ENCODE results near the gene CD27.
A peak's percentile ranks its signal among the peaks of the same experiment; 100 is the strongest.
"Not testable (repeated sequence)": the region's sequence is repeated elsewhere in the genome, so short reads cannot be mapped to it uniquely, and the experiment has no call there.

CD27 gene

GRCh38 chr12:6462234-6462995 lies 17.7 kb downstream of the CD27 start:
- H3K4me3 ChIP-seq: no peak overlapping the region
- peak overlapping the region in 1 of 2 donors; percentile 20 for H3K27ac ChIP-seq
- no peak for DNase-seq (ENCODE audit: low spot score)
- TF ChIP-seq CTCF (IDR thresholded peaks at IDR 0.05): no peak

DNA sequence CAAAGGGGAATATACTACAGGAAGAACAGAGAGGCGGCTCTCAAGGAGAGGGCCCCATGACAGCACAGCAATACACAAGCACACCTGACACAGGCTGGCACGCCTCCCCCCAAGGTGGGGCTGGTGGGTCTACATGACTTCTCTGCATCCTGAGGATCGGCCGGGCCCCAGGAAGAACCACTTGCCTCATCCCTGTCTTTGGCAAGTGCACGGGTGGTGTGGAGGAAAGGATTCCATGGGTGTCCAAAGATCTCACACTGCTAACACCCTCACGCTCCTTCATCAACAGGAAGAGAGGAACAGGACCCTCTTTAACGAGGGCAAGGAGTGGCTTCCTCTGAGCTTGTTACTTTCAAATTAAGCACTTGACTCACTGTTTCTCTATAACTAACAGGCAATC lies 18.5 kb downstream of the CD27 start:
- H3K4me3 ChIP-seq: no peak overlapping the region
- TF ChIP-seq CTCF (IDR thresholded peaks at IDR 0.05): no peak
- DNase-seq (ENCODE audit: low spot score): no peak
- peak overlapping the region in 1 of 2 donors; percentile 43 for H3K27ac ChIP-seq

DNA sequence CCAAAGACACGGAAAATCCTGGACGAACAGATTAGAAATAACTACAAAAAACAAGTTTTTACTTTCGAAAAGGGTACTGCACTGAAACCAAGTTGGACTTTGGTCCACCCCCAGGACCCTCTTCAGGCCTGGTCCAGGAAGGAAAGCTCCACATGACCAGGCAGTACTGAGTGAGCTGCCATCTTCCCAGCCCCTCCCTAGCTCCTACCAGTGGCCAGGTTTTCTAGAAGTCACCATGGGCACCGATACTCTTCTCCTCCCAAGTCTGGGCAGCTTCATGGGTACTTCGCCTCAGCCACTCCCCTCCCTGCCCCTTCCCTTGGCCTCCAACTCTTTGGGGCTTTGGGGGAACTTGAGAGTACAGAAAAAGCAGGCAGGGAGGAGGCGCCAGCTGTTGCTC lies 19.1 kb downstream of the CD27 start:
- no peak for DNase-seq (ENCODE audit: low spot score)
- H3K27ac ChIP-seq: peak overlapping the region in 1 of 2 donors; percentile 17
- no peak for TF ChIP-seq CTCF (IDR thresholded peaks at IDR 0.05)
- no peak overlapping the region for H3K4me3 ChIP-seq

GRCh38 chr12:6464531-6464930 lies 19.8 kb downstream of the CD27 start:
- no peak overlapping the region for H3K27ac ChIP-seq
- H3K4me3 ChIP-seq: no peak overlapping the region
- no peak for TF ChIP-seq CTCF (IDR thresholded peaks at IDR 0.05)
- no peak for DNase-seq (ENCODE audit: low spot score)

DNA sequence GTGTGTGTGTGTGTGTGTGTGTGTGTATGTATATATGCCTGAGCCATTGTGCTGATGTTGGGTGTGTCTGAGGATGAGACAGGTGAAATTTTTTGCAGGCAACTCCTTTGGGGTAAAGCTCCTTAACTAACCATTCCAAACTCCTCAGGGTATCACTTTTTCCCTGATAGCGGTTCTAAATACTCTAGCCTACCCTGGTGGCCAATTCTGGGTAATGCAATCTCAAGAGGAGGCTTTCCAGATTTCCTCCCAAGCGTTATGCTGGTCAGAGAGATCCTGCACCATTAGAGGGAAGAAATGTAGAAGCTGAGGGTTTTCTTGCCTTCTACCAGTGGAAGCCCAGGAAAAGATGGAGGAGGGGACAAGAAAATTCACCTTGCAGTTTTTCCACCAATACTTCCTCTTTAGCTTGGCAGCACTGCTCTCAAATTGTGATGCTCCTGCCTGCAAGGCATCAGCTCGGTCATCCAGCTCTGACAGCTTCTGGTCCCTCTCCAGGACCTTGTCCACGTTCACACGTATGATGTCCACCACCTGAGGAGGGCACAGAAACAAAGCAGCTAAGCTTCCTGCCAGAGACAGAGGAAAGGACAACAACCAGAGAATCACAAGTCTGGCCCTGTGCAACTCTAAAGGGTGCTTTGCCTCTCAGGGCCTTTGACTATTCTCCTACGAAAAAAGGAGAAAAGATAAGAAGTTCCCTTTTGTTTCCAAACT lies 20.9 kb downstream of the CD27 start:
- Histone ChIP-seq H3K27ac (no peak overlapping the region), H3K4me3 (no peak overlapping the region)
- peak; percentile 72 for TF ChIP-seq CTCF (IDR thresholded peaks at IDR 0.05)
- no peak for DNase-seq (ENCODE audit: low spot score)

DNA sequence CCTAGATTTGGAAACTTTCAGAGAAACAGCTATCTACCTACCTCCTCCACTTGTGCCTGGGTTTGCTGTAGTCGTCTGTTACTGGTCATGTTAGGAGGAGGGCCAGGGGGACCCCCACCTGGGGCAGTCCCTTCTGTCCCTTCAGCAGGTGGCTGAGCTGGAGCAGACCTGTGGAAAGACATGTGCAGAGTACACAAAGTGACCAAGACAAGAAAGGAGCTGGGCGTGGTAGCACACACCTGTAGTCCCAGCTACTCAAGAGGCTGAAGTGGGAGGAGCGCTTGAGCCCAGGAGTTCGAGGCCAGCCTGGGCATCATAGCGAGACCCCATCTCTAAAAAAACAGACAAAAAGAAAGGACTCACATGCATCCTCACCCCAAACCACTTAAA lies 21.4 kb downstream of the CD27 start:
- no peak for DNase-seq (ENCODE audit: low spot score)
- Histone ChIP-seq H3K27ac (no peak overlapping the region), H3K4me3 (no peak overlapping the region)
- TF ChIP-seq CTCF (IDR thresholded peaks at IDR 0.05): no peak

- not testable (repeated sequence) for H3K4me3 ChIP-seq; DNase-seq (ENCODE audit: low spot score); H3K27ac ChIP-seq
Observed at GRCh38 chr12:6466751-6467150, 22.0 kb downstream of the CD27 start.

GRCh38 chr12:6467571-6468282 lies 23.0 kb downstream of the CD27 start:
- H3K4me3 ChIP-seq; H3K27ac ChIP-seq; DNase-seq (ENCODE audit: low spot score): not testable (repeated sequence)
